D721Med (cell line): ENCODE results near the gene TMEM236.

Experiments
- DNase-seq: peaks from one replicate; pipeline ENCODE4 v3.0.0; 2011; ENCODE audit warnings: low spot score; ENCODE audit not compliant: insufficient read length
- FAIRE-seq: peaks from 2 replicates; lab custom pipeline; 2011; peaks lifted over from hg19 to GRCh38; lab: Jason Lieb, UNC
- CTCF ChIP-seq: IDR thresholded peaks from 2 replicates; pipeline ENCODE4 v1.5.1; 2012; ENCODE audit warnings: mild to moderate bottlenecking, control low read depth; ENCODE audit not compliant: insufficient read depth; ENCODE audit errors: missing control alignments

The TMEM236 gene

GRCh38 chr10:17793823-17794644 lies 42.0 kb downstream of the TMEM236 start:
- no peak for TF ChIP-seq CTCF
- no peak for DNase-seq
- no peak for FAIRE-seq

- TF ChIP-seq CTCF: no peak
- FAIRE-seq: no peak
- DNase-seq: no peak
Measured at GRCh38 chr10:17795083-17795482, 43.1 kb downstream of the TMEM236 start.

GRCh38 chr10:17795813-17796594 lies 44.0 kb downstream of the TMEM236 start:
- DNase-seq: no peak
- FAIRE-seq: no peak
- no peak for TF ChIP-seq CTCF

- no peak for DNase-seq
- no peak for FAIRE-seq
- TF ChIP-seq CTCF: no peak
Measured at GRCh38 chr10:17801507-17801906, 49.5 kb downstream of the TMEM236 start.

GRCh38 chr10:17802350-17802749 lies 50.3 kb downstream of the TMEM236 start:
- no peak for TF ChIP-seq CTCF
- no peak for DNase-seq
- FAIRE-seq: no peak

- DNase-seq (no peak), FAIRE-seq (no peak)
- TF ChIP-seq CTCF: no peak
Measured at GRCh38 chr10:17802976-17803375, 51.0 kb downstream of the TMEM236 start.
